Thymus (tissue), 11 donors: ENCODE results near the gene TTR. TPM values are rescaled to one million over a fixed set of nuclear protein-coding genes. Genes with fewer than 3 reads are reported as not detected.

Experiments
- DNase-seq, 9 donors: peaks; one replicate each; pipeline ENCODE4 v3.0.0-alpha.2; 2013; ENCODE audit warnings: low spot score in 9 of 9, low read depth in 6 of 9, missing footprints in 1 of 9
- H3K27ac ChIP-seq, 2 donors: one replicate each; pipeline ENCODE4 v1.5.1; 2013; ENCODE audit warnings: control low read depth in 1 of 2, low read depth in 1 of 2, low read length in 1 of 2, mild to moderate bottlenecking in 1 of 2, moderate library complexity in 1 of 2
- H3K27me3 ChIP-seq, 2 donors: one replicate each; pipeline ENCODE4 v1.5.1; 2013; ENCODE audit warnings: low read length in 1 of 2; ENCODE audit not compliant: control insufficient read depth in 2 of 2, insufficient read depth in 1 of 2
- H3K36me3 ChIP-seq, 2 donors: one replicate each; pipeline ENCODE4 v1.5.1; 2013; ENCODE audit warnings: low read length in 1 of 2, mild to moderate bottlenecking in 1 of 2, moderate library complexity in 1 of 2; ENCODE audit not compliant: control insufficient read depth in 2 of 2, insufficient read depth in 2 of 2
- H3K4me1 ChIP-seq, 2 donors: one replicate each; pipeline ENCODE4 v1.5.1; 2013; ENCODE audit warnings: low read length in 2 of 2; ENCODE audit not compliant: control insufficient read depth in 2 of 2, insufficient read depth in 2 of 2
- H3K4me3 ChIP-seq, 2 donors: one replicate each; pipeline ENCODE4 v1.5.1; 2013; ENCODE audit warnings: low read length in 2 of 2, control low read depth in 1 of 2, mild to moderate bottlenecking in 1 of 2
- H3K9me3 ChIP-seq, 2 donors: one replicate each; pipeline ENCODE4 v1.5.1; 2013; ENCODE audit warnings: low read length in 1 of 2, mild to moderate bottlenecking in 1 of 2; ENCODE audit not compliant: control insufficient read depth in 2 of 2, insufficient read depth in 1 of 2
- WGBS: extraction: QIAGEN DNeasy Blood & Tissue Kit; methylation state at CpG from one replicate; pipeline ENCODE4 v1.1.7; 2013; 5-methylcytosine and 5-hydroxymethylcytosine counted together
- polyA plus RNA-seq: library from polyadenylated mRNA; stranded (reverse); fragments of 200-250 nt; gene quantifications from one replicate; pipeline ENCODE4 v1.2.3, GENCODE V29; 2013
- total RNA-seq: library from RNA; stranded (reverse); fragments of 120-200 nt; gene quantifications from one replicate; pipeline ENCODE4 v1.2.4, GENCODE V29; 2013
- donor health status: healthy.

Gene TTR
- total and polyA plus RNA-seq, 2 donors = 1.5 to 8.8 TPM

DNA sequence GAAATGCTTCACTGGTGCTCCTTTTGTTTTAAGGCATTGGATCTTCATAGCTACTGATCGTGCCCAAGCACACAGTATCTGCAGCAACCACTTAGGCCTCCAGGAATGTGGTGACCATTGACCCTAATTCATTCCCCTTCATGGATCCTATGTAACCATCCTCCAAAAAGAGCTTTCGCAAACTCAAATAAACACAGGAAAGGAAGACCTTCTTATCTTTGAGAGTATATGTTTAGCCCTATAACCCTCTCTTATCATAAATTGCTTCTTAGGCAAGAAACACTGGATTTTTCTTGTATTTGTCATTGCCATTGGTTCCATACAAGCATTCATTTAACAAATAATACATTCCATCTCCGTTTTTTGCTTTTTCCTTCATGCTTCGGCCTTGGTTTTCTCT is 4.1 kb upstream of the TTR start:
- no peaks in the 10 kb centered on the region for H3K36me3 ChIP-seq
- no peaks in the 10 kb centered on the region for H3K4me1 ChIP-seq
- 98% methylated on average over 4 of the region's 4 CpGs for WGBS
- DNase-seq = no peak
- H3K27ac ChIP-seq = no peak overlapping the region
- no peak overlapping the region for H3K4me3 ChIP-seq
- no peaks in the 10 kb centered on the region for H3K9me3 ChIP-seq
- H3K27me3 ChIP-seq = no peaks in the 10 kb centered on the region

GRCh38 chr18:31590570-31590969 is 1.1 kb upstream of the TTR start:
- H3K4me3 ChIP-seq = no peak overlapping the region
- H3K27me3 ChIP-seq = no peaks in the 10 kb centered on the region
- 91% methylated on average over 8 of the region's 8 CpGs for WGBS

GRCh38 chr18:31591113-31591512 is 564 bp upstream of the TTR start:
- Histone ChIP-seq H3K27me3 (no peaks in the 10 kb centered on the region), H3K9me3 (no peaks in the 10 kb centered on the region), H3K4me3 (no peak overlapping the region), H3K4me1 (no peaks in the 10 kb centered on the region), H3K36me3 (no peaks in the 10 kb centered on the region), H3K27ac (no peak overlapping the region)
- WGBS = 100% methylated on average over 2 of the region's 2 CpGs
- no peak for DNase-seq

More at GRCh38 chr18:31590570-31590969, 1.1 kb upstream of the TTR start:
- Histone ChIP-seq H3K27ac (no peak overlapping the region), H3K9me3 (no peaks in the 10 kb centered on the region), H3K36me3 (no peaks in the 10 kb centered on the region), H3K4me1 (no peaks in the 10 kb centered on the region)
- DNase-seq = no peak

DNA sequence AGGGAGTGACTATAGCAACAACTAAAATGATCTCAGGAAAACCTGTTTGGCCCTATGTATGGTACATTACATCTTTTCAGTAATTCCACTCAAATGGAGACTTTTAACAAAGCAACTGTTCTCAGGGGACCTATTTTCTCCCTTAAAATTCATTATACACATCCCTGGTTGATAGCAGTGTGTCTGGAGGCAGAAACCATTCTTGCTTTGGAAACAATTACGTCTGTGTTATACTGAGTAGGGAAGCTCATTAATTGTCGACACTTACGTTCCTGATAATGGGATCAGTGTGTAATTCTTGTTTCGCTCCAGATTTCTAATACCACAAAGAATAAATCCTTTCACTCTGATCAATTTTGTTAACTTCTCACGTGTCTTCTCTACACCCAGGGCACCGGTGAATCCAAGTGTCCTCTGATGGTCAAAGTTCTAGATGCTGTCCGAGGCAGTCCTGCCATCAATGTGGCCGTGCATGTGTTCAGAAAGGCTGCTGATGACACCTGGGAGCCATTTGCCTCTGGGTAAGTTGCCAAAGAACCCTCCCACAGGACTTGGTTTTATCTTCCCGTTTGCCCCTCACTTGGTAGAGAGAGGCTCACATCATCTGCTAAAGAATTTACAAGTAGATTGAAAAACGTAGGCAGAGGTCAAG is 955 bp downstream of the TTR start:
- no peaks in the 10 kb centered on the region for H3K9me3 ChIP-seq
- no peak overlapping the region for H3K4me3 ChIP-seq
- DNase-seq = no peak
- WGBS = 95% methylated on average over 10 of the region's 10 CpGs
- no peaks in the 10 kb centered on the region for H3K27me3 ChIP-seq
- H3K4me1 ChIP-seq = no peaks in the 10 kb centered on the region
- H3K36me3 ChIP-seq = no peaks in the 10 kb centered on the region
- H3K27ac ChIP-seq = no peak overlapping the region

GRCh38 chr18:31595121-31595771 is 3.6 kb downstream of the TTR start:
- Histone ChIP-seq H3K9me3 (no peaks in the 10 kb centered on the region), H3K4me1 (no peaks in the 10 kb centered on the region), H3K27ac (no peak overlapping the region), H3K27me3 (no peaks in the 10 kb centered on the region), H3K4me3 (no peak overlapping the region), H3K36me3 (no peaks in the 10 kb centered on the region)
- no peak for DNase-seq
- WGBS = 85% methylated on average over 5 of the region's 5 CpGs

DNA sequence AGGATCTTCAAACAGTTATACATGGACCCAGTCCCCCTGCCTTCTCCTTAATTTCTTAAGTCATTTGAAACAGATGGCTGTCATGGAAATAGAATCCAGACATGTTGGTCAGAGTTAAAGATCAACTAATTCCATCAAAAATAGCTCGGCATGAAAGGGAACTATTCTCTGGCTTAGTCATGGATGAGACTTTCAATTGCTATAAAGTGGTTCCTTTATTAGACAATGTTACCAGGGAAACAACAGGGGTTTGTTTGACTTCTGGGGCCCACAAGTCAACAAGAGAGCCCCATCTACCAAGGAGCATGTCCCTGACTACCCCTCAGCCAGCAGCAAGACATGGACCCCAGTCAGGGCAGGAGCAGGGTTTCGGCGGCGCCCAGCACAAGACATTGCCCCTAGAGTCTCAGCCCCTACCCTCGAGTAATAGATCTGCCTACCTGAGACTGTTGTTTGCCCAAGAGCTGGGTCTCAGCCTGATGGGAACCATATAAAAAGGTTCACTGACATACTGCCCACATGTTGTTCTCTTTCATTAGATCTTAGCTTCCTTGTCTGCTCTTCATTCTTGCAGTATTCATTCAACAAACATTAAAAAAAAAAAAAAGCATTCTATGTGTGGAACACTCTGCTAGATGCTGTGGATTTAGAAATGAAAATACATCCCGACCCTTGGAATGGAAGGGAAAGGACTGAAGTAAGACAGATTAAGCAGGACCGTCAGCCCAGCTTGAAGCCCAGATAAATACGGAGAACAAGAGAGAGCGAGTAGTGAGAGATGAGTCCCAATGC is 4.6 kb downstream of the TTR start:
- H3K27me3 ChIP-seq = no peaks in the 10 kb centered on the region
- WGBS = 97% methylated on average over 9 of the region's 9 CpGs
- no peaks in the 10 kb centered on the region for H3K9me3 ChIP-seq
- no peak for DNase-seq
- H3K27ac ChIP-seq = no peak overlapping the region
- no peaks in the 10 kb centered on the region for H3K4me1 ChIP-seq
- no peaks in the 10 kb centered on the region for H3K36me3 ChIP-seq
- H3K4me3 ChIP-seq = no peak overlapping the region

DNA sequence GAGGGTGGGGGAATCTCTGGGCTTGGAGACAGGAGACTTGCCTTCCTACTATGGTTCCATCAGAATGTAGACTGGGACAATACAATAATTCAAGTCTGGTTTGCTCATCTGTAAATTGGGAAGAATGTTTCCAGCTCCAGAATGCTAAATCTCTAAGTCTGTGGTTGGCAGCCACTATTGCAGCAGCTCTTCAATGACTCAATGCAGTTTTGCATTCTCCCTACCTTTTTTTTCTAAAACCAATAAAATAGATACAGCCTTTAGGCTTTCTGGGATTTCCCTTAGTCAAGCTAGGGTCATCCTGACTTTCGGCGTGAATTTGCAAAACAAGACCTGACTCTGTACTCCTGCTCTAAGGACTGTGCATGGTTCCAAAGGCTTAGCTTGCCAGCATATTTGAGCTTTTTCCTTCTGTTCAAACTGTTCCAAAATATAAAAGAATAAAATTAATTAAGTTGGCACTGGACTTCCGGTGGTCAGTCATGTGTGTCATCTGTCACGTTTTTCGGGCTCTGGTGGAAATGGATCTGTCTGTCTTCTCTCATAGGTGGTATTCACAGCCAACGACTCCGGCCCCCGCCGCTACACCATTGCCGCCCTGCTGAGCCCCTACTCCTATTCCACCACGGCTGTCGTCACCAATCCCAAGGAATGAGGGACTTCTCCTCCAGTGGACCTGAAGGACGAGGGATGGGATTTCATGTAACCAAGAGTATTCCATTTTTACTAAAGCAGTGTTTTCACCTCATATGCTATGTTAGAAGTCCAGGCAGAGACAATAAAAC is 6.5 kb downstream of the TTR start:
- no peak for DNase-seq
- Histone ChIP-seq H3K4me1 (no peaks in the 10 kb centered on the region), H3K9me3 (no peaks in the 10 kb centered on the region), H3K36me3 (no peaks in the 10 kb centered on the region), H3K27me3 (no peaks in the 10 kb centered on the region), H3K27ac (no peak overlapping the region), H3K4me3 (no peak overlapping the region)
- 97% methylated on average over 13 of the region's 13 CpGs for WGBS

DNA sequence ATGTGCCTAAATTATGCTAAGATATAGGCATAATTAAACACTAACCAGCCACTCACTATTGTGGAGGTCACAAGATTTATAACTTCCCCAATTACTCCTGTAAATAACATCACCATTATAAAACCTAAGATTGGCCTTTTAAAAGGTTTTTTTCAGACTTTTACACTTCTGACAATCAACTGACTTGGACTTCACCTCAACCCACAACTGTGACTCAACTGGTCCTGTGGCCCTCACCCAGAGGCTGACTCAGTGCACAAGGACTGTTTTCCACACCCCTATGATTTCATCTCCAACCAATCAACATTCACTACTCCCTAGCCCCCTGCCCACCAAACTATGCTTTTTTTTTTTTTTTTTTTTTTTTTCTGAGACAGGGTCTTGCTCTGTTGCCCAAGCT is 11.6 kb downstream of the TTR start:
- no peaks in the 10 kb centered on the region for H3K4me1 ChIP-seq
- no peaks in the 10 kb centered on the region for H3K36me3 ChIP-seq
- no peaks in the 10 kb centered on the region for H3K9me3 ChIP-seq
- no peak for DNase-seq
- H3K27ac ChIP-seq = no peak overlapping the region
- H3K27me3 ChIP-seq = no peaks in the 10 kb centered on the region
- H3K4me3 ChIP-seq = no peak overlapping the region

DNA sequence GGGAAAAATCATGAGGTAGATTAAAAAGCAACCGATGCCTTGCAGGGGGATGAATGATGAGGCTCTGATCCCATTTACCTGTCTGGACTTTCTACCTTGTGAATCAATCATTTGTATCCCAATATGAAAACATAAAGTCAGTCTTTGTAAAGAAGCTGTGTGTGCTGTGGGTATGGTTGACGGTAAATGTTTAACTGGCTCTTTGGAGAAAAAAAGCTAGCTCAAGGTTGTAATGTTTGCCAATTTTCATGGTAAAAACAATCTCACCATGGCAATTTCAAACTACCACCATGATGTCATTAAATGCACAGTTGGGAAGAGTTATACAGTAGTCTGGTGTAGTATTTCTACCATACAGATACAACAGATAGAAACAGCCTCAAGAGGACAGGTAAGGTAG is 14.6 kb downstream of the TTR start:
- H3K9me3 ChIP-seq = no peaks in the 10 kb centered on the region
- no peak overlapping the region for H3K27ac ChIP-seq
- 98% methylated on average over 2 of the region's 2 CpGs for WGBS
- H3K27me3 ChIP-seq = no peaks in the 10 kb centered on the region
- no peak overlapping the region for H3K4me3 ChIP-seq
- no peaks in the 10 kb centered on the region for H3K36me3 ChIP-seq
- no peaks in the 10 kb centered on the region for H3K4me1 ChIP-seq
- DNase-seq = no peak
